GM10248 (cell line): Measurements from ENCODE around the gene SPG11.
"Not testable (repeated sequence)": the region's sequence is repeated elsewhere in the genome, so short reads cannot be mapped to it uniquely, and the experiment has no call there.

ENCODE experiments used
- CTCF ChIA-PET: fragments of 300-600 bp; sonication (Branson Sonifier 250); formaldehyde crosslinking; extraction: SDS; loops from one replicate; lab custom pipeline; 2021; ENCODE audit warnings: antibody characterized with exemption; lab: Yijun Ruan, JAX
- POLR2A ChIA-PET: fragments of 350-650 bp; sonication (Branson Sonifier 250); formaldehyde crosslinking; extraction: SDS; loops from one replicate; lab custom pipeline; 2020; ENCODE audit warnings: antibody characterized with exemption; lab: Yijun Ruan, JAX
- DNase-seq: peaks from one replicate; pipeline ENCODE4 v3.0.0; 2012; ENCODE audit errors: extremely low spot score
- CTCF ChIP-seq: IDR thresholded peaks from 2 replicates; pipeline ENCODE4 v1.5.1; 2012; ENCODE audit warnings: mild to moderate bottlenecking, low read depth; ENCODE audit errors: extremely low read depth, missing control alignments, control extremely low read depth

The SPG11 gene

DNA sequence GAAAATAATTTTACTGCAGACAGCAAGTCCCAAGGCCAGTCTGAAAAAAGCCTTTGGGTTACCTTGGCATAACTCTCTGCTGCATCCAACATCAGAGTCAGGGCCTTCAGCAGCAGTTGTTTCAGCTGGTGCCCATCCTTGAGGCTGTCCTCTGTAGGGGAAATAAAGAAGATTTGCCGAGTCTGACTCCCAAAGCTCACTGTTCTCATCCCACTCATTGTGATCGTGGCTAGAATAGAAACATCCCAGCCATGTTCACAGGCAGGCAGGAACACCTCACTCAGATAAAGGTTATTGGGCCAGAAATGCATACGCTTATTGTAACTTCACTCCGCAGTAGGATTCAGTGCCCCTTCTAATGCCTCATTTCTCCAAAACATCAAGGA is 97.3 kb downstream of the SPG11 start:
- no peak for DNase-seq
- ChIA-PET POLR2A (no interaction called here), CTCF (interaction anchor here (1.2 kb wide), 2 partner anchors 13 to 54 kb away, joined by 3 read pairs; no protein-coding TSS in a partner anchor)
- TF ChIP-seq CTCF, result no peak

DNA sequence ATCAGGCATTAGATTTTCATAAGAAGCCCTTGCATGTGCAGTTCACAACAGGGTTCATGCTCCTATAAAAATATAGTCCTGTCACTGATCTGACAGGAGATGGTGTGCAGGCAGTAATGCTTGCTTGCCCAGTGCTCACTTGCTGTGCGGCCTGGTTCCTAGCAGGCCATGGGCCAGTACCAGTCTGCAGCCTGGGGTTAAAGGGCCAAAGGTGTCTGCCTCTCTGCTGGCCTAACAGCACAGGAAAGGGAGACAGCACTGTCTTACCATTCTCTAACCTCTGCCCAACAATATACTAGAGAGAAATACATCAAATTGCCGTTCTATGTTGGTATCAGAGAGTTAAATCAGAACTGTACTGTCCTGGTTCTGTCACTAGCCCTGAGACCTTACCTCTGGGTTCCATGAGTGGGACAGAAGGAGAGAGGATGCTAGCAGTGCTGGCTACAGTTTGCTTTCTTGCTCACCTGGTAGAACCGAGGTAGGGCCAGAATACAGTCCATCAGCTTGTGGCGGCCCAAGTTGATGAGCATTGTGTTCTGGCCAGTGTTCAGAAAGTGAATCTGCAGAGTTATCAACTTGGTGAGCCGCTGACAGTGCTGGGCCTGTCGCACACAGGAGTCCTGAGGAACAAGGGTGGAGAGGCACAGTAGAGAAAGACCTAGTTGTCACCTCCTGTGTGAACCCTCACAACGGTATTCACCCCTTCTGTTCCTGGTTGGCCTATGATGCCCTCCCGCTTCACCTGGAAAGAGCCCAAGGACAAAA is 97.9 kb downstream of the SPG11 start:
- DNase-seq, result no peak
- TF ChIP-seq CTCF, result no peak
- ChIA-PET POLR2A (no interaction called here), CTCF (interaction anchor here (1.2 to 1.5 kb wide), 3 partner anchors 14 to 296 kb away, joined by 3 read pairs; no protein-coding TSS in a partner anchor)

DNA sequence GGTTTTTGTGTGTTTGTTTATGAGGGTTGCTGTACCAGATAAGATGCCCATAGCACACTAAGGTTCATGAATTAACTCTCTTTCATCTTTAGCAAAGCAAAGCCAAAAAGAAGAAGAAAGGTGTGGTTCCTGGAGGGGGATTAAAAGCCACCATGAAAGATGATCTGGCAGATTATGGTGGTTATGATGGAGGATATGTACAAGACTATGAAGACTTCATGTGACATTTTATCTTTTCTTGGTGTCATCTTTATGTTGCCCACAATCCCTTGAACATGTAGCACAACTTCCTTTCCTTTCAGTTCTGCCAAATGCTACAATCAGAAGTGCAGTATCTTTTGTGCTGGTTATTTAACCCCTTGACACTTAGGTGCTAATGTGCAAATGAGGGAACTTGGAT is 102.5 kb downstream of the SPG11 start:
- CTCF ChIA-PET, result interaction anchor here (1.4 kb wide), 2 partner anchors 14 to 18 kb away, joined by 4 to 5 read pairs; no protein-coding TSS in a partner anchor
- POLR2A ChIA-PET, DNase-seq: not testable (repeated sequence)

DNA sequence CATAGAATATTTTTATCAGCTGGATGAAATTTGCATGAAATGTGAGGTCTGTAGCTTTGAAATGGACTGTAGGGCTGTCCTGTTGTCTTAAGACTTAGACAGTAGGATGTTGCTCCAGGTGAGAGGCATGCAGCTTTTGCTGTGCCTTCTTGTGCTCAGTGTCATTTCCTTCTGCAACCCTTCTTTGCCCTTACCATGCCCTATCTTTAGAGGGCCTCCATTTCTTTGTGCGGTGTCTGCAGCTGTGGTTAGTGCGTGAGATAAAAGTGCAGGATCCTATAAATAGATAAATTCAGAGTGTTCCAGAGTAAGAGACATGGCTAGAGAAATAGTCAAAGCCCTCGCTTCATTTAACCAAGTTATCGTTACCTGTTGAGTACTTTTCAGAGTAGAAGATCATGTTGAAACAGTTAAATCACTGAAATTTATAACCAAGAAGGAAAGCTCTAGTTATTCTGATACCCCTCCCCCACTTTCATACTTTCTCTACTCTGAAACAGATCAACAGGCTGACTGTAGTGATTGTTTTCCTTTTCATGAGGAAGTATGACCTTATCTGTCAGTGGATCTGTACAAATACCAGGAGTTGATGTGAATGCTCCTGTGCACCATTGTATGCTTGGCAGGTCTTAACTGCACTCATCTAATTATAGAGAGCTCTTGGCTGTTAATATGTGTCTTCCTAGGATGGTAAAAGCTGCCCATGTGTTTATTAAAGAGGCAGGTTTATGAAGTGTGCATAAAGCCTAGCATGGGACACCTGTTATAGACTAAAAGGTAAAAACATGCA is 108.3 kb downstream of the SPG11 start:
- TF ChIP-seq CTCF, result no peak
- ChIA-PET CTCF (interaction anchor here (0.7 to 1.7 kb wide), 3 partner anchors 9 to 34 kb away, joined by 3 to 9 read pairs (median 4); no protein-coding TSS in a partner anchor), POLR2A (interaction anchor here (0.6 kb wide), 1 partner anchor 22 kb away, joined by 4 read pairs; no protein-coding TSS in a partner anchor)
- DNase-seq, result no peak

GRCh38 chr15:44550734-44551133 is 112.7 kb downstream of the SPG11 start:
- ChIA-PET POLR2A (interaction anchor here (1.4 kb wide), 1 partner anchor 10 kb away, joined by 4 read pairs; no protein-coding TSS in a partner anchor), CTCF (interaction anchor here (1.2 kb wide), 1 partner anchor 22 kb away, joined by 4 read pairs; no protein-coding TSS in a partner anchor)
- DNase-seq, result no peak
- no peak for TF ChIP-seq CTCF

GRCh38 chr15:44550256-44550655 is 113.2 kb downstream of the SPG11 start:
- DNase-seq, result no peak
- ChIA-PET CTCF (interaction anchor here (1.2 to 1.4 kb wide), 2 partner anchors 9 to 21 kb away, joined by 3 to 4 read pairs; no protein-coding TSS in a partner anchor), POLR2A (interaction anchor here (0.6 to 1.4 kb wide), 2 partner anchors 9 to 22 kb away, joined by 3 to 4 read pairs; no protein-coding TSS in a partner anchor)
- TF ChIP-seq CTCF, result no peak

GRCh38 chr15:44549152-44549551 is 114.3 kb downstream of the SPG11 start:
- DNase-seq, result not testable (repeated sequence)
- ChIA-PET CTCF (interaction anchor here (1.4 kb wide), 1 partner anchor 10 kb away, joined by 3 read pairs; no protein-coding TSS in a partner anchor), POLR2A (interaction anchor here (1.4 kb wide), 1 partner anchor 8 kb away, joined by 4 read pairs; no protein-coding TSS in a partner anchor)
